Measurements from ENCODE around the gene APLP1. TPM values are rescaled to one million over a fixed set of nuclear protein-coding genes. Genes with fewer than 3 reads are reported as not detected.
"Not testable (repeated sequence)": the region's sequence is repeated elsewhere in the genome, so short reads cannot be mapped to it uniquely, and the experiment has no call there.

Gene APLP1
- 32.1 and 32.7 TPM in 2 replicates for total RNA-seq (2014; rRNA removed; shearing (Covaris generic))

DNA sequence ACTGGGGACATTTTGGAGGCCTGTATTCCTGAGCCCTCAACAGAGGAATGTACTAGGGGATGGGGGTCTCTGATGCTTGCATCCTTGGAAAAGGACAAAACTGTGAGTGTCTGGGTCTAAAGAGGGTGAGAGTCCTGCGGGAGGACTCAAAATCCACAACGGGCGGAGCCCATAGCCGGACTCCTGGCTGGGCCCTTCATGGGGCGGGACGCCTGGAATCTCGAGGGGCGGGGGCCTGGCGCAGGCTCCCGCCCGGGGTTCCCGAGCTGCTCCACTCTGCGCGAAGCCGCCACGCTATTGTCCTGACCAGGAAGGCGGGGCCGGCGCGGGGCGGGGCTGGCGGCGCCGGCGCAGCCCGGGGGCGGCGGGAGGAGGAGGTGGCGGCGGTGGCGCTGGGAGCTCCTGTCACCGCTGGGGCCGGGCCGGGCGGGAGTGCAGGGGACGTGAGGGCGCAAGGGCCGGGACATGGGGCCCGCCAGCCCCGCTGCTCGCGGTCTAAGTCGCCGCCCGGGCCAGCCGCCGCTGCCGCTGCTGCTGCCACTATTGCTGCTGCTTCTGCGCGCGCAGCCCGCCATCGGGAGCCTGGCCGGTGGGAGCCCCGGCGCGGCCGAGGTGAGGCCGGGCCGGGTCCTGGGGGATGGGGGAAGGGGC is at the start of gene APLP1:
Gene APLP1, plus strand, starts transcription at position 403 of the 651 bp plus-strand sequence. Its CDS starts 63 bp downstream, at position 466.
- H3K27ac ChIP-seq, result no peak within 1 kb of the TSS
- peak within 1 kb of the TSS; percentile 64 for H3K4me3 ChIP-seq
- H3K36me3 ChIP-seq, result no peaks in the 10 kb centered on the region
- H3K4me1 ChIP-seq, result peaks cover 7% of the 10 kb centered on the region; the same call in 1 of the 2 replicates
- peaks cover 7% of the 10 kb centered on the region; the same call in 1 of the 2 replicates for H3K27me3 ChIP-seq
- no peaks in the 10 kb centered on the region for H3K9me3 ChIP-seq (replicated peaks)
- peak; percentile 79 for DNase-seq

GRCh38 chr19:35822579-35822978 is 45.8 kb upstream of the APLP1 start:
- 0 out of 2 replicates have a peak, but pooled peaks cover 2% of the 10 kb centered on the region for H3K27me3 ChIP-seq
- no peaks in the 10 kb centered on the region for H3K36me3 ChIP-seq
- H3K27ac ChIP-seq, result no peak overlapping the region
- no peaks in the 10 kb centered on the region for H3K4me1 ChIP-seq
- no peaks in the 10 kb centered on the region for H3K9me3 ChIP-seq (replicated peaks)
- H3K4me3 ChIP-seq, result no peak overlapping the region
- no peak for DNase-seq

DNA sequence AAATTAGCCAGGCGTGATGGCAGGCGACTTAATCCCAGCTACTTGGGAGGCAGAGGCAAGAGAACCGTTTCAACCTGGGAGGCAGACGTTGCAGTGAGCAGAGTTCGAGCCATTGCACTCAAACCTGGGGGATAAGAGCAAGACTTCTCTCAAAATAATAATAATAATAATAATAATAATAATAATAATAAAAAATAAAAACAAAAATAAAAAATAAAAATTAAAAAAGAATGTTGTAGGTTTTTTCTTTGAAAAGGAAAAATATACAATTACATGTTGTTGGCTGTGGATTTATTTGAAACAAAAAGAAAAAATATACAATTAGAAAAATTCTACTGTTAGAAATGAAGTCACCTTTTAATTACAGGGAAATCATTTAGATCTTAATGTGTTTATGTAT is 44.2 kb upstream of the APLP1 start:
- Histone ChIP-seq H3K36me3 (no peaks in the 10 kb centered on the region), H3K9me3 (replicated peaks) (no peaks in the 10 kb centered on the region), H3K4me1 (no peaks in the 10 kb centered on the region), H3K27ac (no peak overlapping the region), H3K27me3 (0 out of 2 replicates have a peak, but pooled peaks cover 2% of the 10 kb centered on the region), H3K4me3 (no peak overlapping the region)
- no peak for DNase-seq

DNA sequence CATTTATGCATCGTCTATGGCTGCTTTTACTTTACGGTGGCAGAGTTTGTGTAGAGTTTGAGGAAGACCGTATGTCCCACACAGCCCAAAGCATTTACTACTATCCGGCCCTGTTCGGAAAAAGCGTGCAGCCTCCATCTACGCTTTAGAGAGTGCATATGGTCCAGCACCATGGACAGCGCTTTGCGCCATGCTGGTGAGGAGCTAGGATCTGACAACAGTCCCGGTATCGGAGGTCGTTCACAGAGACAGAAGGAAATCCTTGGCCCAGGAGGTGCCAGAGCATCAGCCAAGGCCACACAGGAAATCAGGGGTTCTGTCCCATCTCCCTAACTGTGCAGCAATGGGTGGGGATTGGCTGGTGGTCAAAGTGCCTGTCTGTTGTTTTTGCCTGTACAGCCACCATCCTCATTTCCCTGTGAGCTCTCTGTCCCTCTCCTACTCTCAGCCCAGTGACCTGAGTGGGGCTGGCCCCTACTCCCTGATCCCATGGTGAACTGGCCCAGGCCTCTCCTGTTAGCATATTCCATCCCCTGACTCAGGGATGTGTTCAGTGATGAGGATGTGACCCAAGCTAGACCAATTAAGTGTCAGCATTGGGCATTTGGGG is 39.6 kb upstream of the APLP1 start:
- Histone ChIP-seq H3K4me1 (no peaks in the 10 kb centered on the region), H3K4me3 (no peak overlapping the region), H3K36me3 (no peaks in the 10 kb centered on the region), H3K9me3 (replicated peaks) (no peaks in the 10 kb centered on the region), H3K27ac (no peak overlapping the region), H3K27me3 (0 out of 2 replicates have a peak, but pooled peaks cover 2% of the 10 kb centered on the region)
- peak; percentile 66 to 79 for DNase-seq

DNA sequence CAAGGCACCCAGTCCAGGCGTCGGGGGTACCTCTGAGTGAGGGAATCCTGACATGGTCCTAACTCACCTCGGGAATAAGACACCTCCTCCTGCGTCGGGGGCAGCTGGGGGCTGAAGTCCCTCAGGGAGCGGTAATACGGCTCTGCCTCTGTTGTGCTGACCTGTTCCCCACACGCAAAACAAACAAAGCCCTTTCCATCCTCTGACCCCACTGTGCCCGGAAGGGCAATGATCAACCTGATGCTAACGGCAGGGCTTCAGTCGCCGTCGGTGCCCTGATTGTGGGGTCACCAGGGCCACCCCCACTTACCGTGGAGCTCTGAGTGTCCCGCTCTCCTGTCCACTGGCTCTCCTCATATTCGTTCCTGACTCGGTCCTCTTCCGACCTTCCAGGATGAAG is 37.4 kb upstream of the APLP1 start:
- DNase-seq, result no peak
- H3K36me3 ChIP-seq, result no peaks in the 10 kb centered on the region
- H3K27me3 ChIP-seq, result 0 out of 2 replicates have a peak, but pooled peaks cover 3% of the 10 kb centered on the region

DNA sequence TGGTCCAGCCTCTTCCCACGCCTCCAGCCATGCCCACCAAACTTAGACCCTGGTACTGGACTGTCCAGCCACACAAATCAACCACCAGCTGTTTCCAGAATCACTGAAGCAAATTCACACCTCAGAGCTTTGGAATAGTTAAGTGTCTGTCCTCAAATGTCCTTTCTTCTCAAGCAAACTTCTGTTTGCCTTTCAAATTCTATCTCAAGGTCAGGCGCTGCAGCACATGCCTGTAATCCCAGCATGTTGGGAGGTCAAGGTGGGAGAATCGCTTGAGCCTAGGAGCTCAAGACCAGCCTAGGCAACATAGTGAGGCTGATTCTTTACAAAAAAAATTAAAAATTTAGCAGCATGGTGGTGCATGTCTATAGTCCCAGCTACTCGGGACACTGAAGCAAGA is 36.3 kb upstream of the APLP1 start:
- Histone ChIP-seq H3K27ac (no peak overlapping the region), H3K4me1 (no peaks in the 10 kb centered on the region), H3K4me3 (no peak overlapping the region), H3K36me3 (no peaks in the 10 kb centered on the region), H3K9me3 (replicated peaks) (no peaks in the 10 kb centered on the region), H3K27me3 (peaks cover 8% of the 10 kb centered on the region; the same call in 1 of the 2 replicates)
- DNase-seq, result no peak

More for the DNA sequence above, 37.4 kb upstream of the APLP1 start:
- no peak overlapping the region for H3K27ac ChIP-seq
- no peaks in the 10 kb centered on the region for H3K4me1 ChIP-seq
- no peak overlapping the region for H3K4me3 ChIP-seq
- H3K9me3 ChIP-seq (replicated peaks), result no peaks in the 10 kb centered on the region

- DNase-seq, result no peak
- Histone ChIP-seq H3K4me1 (no peaks in the 10 kb centered on the region), H3K4me3 (no peak overlapping the region), H3K9me3 (replicated peaks) (no peaks in the 10 kb centered on the region), H3K27ac (no peak overlapping the region), H3K27me3 (peaks cover 12% of the 10 kb centered on the region; the same call in 1 of the 2 replicates), H3K36me3 (no peaks in the 10 kb centered on the region)
Observed at GRCh38 chr19:35833972-35834371, 34.4 kb upstream of the APLP1 start.

GRCh38 chr19:35836096-35836495 is 32.3 kb upstream of the APLP1 start:
- H3K4me1 ChIP-seq; DNase-seq; H3K36me3 ChIP-seq; H3K9me3 ChIP-seq (replicated peaks); H3K4me3 ChIP-seq; H3K27ac ChIP-seq: not testable (repeated sequence)
- peaks cover 12% of the 10 kb centered on the region; the same call in 1 of the 2 replicates for H3K27me3 ChIP-seq

GRCh38 chr19:35841961-35842595 is 26.3 kb upstream of the APLP1 start:
- Histone ChIP-seq H3K4me3 (no peak overlapping the region), H3K4me1 (no peaks in the 10 kb centered on the region), H3K27ac (no peak overlapping the region), H3K36me3 (no peaks in the 10 kb centered on the region), H3K9me3 (replicated peaks) (no peaks in the 10 kb centered on the region), H3K27me3 (peaks cover 4% of the 10 kb centered on the region; the same call in 1 of the 2 replicates)
- DNase-seq, result no peak

DNA sequence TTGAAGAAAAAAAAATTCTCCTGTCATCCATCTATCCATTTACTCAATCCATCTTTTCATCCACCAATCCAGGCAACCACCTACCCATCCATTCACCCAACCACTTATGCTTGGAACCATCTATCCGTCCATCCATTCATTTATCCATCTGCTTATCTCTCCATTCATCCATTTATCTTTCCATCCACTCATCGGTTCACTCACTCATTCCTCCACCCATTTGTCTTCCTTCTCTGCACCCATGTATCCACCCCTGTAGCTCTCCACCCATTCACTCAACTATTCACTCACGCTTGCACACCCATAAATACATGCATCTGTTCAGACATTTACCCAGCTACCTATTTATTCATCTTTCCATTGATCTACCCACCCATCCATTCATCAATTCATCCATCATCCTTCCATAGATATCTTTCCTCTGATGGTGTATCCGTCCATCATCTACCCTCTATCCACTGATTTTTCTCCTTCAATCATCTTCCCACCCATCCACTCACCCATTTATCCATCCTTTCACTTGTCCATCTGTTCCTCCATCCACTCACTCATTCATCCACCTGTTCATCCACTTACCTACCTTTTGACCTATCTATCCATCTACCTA is 25.6 kb upstream of the APLP1 start:
- no peaks in the 10 kb centered on the region for H3K4me1 ChIP-seq
- H3K27ac ChIP-seq, result no peak overlapping the region
- no peaks in the 10 kb centered on the region for H3K9me3 ChIP-seq (replicated peaks)
- no peak overlapping the region for H3K4me3 ChIP-seq
- H3K36me3 ChIP-seq, result no peaks in the 10 kb centered on the region
- DNase-seq, result no peak
- H3K27me3 ChIP-seq, result peaks cover 4% of the 10 kb centered on the region; the same call in 1 of the 2 replicates

GRCh38 chr19:35843676-35844481 is 24.5 kb upstream of the APLP1 start:
- H3K4me3 ChIP-seq, result no peak overlapping the region
- H3K27me3 ChIP-seq, result peaks cover 7% of the 10 kb centered on the region
- DNase-seq, result no peak
- no peak overlapping the region for H3K27ac ChIP-seq
- H3K9me3 ChIP-seq (replicated peaks), result no peaks in the 10 kb centered on the region
- H3K4me1 ChIP-seq, result no peaks in the 10 kb centered on the region
- H3K36me3 ChIP-seq, result no peaks in the 10 kb centered on the region

DNA sequence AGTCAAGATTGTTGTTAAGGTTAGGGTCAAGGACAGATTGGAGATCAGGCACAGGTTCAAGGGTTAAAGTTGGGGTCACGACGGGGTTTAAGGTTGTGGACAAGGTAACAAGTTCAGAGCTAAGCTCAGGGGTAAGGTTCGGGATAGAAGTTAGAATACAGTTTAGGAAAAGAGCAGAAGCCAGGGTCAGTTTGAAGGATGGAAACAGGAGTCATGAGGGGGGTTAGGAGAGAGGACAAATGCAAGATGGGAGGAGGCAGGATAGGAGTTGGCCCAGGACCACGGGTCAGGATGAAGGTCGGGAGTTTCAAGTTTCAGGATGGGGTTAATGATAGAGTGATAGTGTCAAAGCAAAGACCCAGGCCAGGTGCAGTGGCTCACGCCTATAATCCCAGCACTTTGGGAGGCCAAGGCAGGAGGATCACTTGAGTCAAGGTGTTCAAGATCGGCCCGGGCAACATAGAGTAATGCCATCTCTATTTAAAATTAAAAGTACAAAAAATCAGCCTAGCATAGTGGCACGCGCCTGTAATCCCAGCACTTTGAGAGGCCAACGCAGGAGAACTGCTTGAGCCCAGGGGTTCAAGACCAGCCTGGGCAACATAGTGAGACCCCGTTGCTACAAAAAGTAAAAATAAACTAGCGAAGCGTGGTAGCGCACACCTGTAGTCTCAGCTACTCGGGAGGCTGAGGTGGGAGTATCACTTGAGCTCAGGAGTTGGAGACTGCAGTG is 23.7 kb upstream of the APLP1 start:
- Histone ChIP-seq H3K4me1 (no peaks in the 10 kb centered on the region), H3K27me3 (peaks cover 14% of the 10 kb centered on the region), H3K27ac (no peak overlapping the region), H3K9me3 (replicated peaks) (no peaks in the 10 kb centered on the region), H3K36me3 (no peaks in the 10 kb centered on the region), H3K4me3 (no peak overlapping the region)
- no peak for DNase-seq

DNA sequence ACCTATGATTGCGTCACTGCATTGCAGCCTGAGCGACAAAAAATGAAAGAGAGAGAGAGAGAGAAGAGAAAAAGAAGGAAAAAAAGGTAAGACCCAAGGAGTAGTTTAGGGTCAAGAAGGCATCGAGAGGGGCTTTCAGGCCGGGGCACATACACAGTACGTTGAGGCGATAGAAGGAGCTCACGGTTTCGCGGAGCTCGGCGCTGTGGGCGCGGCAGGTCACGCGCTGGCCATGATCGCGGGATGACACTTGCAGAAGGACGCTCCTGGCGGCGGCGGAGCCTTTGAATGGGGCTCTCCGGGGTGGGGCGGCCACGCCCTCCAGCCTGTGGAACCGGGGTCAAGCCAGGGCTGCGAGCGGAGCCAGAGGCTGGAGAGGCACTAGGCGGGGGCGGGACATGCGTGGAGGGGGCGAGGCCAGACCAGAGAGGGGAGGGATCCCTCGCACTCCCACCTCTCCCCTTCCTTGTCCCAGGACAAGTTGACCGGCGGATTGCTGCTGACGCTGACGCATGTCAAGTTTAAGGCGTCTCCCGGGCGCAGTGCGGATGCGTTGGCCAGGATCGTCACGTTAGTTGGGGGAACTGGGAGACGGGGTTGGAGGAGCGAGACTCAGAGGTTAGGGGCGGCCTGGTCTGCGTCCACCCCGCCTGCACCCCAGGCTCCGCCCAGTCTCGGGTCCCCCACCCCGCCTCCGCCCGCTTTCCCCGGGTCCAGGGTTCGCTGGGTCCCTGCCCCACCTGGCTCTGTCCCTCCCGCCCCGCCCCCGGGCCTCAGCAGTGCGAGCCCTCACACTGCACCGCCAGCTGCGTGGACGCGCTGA is 22.9 kb upstream of the APLP1 start:
- Histone ChIP-seq H3K36me3 (no peaks in the 10 kb centered on the region), H3K4me1 (no peaks in the 10 kb centered on the region), H3K27me3 (peaks cover 20% of the 10 kb centered on the region), H3K9me3 (replicated peaks) (no peaks in the 10 kb centered on the region), H3K27ac (no peak overlapping the region), H3K4me3 (no peak overlapping the region)
- no peak for DNase-seq

Measured in SJCRH30 (cell line).